GM12878 (cell line): ENCODE results near the gene PDE4DIP. TPM values are rescaled to one million over a fixed set of nuclear protein-coding genes. Genes with fewer than 3 reads are reported as not detected.
"Not testable (repeated sequence)": the region's sequence is repeated elsewhere in the genome, so short reads cannot be mapped to it uniquely, and the experiment has no call there.

ENCODE experiments used
- ATAC-seq: fragments of 200-7000 bp; cut with Tn5 transposase; 3 replicates; pipeline ENCODE4 v1.9.1; 2020; ENCODE audit warnings: mild to moderate bottlenecking, moderate library complexity
- BruUV-seq: library from RNA; stranded (reverse); fragments of 400-500 nt; replicated peaks from 2 replicates; lab custom pipeline; 2021; lab: Mats Ljungman, UMichigan
- CTCF ChIA-PET: fragments of 300-600 bp; sonication (Branson Sonifier 250); formaldehyde crosslinking; extraction: SDS; loops from one replicate; lab custom pipeline; 2021; ENCODE audit warnings: inconsistent platforms; lab: Yijun Ruan, JAX
- POLR2A ChIA-PET: fragments of 350-600 bp; formaldehyde crosslinking; extraction: SDS; loops from one replicate; lab custom pipeline; 2021; ENCODE audit warnings: inconsistent platforms; lab: Charles Lee
- RAD21 ChIA-PET: fragments of 300-600 bp; sonication (Branson Sonifier 250); formaldehyde crosslinking; loops from one replicate; lab custom pipeline; 2023; ENCODE audit warnings: antibody characterized with exemption; ENCODE audit not compliant: unreplicated experiment; lab: Charles Lee
- SMC1A ChIA-PET: fragments of 300-600 bp; sonication (Branson Sonifier 250); formaldehyde crosslinking; loops from one replicate; lab custom pipeline; 2023; ENCODE audit not compliant: unreplicated experiment, uncharacterized antibody; lab: Charles Lee
- DNase-seq: peaks from one replicate; pipeline ENCODE4 v3.0.0-alpha.2; 2011; ENCODE audit warnings: low read depth, low spot score
- FAIRE-seq: peaks from 3 replicates; lab custom pipeline; 2011; peaks lifted over from hg19 to GRCh38; lab: Jason Lieb, UNC
- H2AFZ ChIP-seq: 2 replicates; pipeline ENCODE4 v1.6.0; 2011; ENCODE audit warnings: low read depth, low read length, control low read depth; ENCODE audit not compliant: control insufficient read depth
- H3K27ac ChIP-seq: 2 replicates; pipeline ENCODE4 v1.5.1; 2011; ENCODE audit warnings: control low read depth; ENCODE audit not compliant: control insufficient read depth, insufficient read depth
- H3K27me3 ChIP-seq, 2 experiments: replicated peaks in 1 of 2; 2 replicates each; pipeline versions ENCODE4 v1.6.0 to v1.6.1; 2011; ENCODE audit warnings: low read length in 1 of 2; ENCODE audit not compliant: control insufficient read depth in 2 of 2, insufficient read depth in 2 of 2
- H3K36me3 ChIP-seq, 2 experiments: 2 replicates each; pipeline ENCODE4 v1.5.1; 2011; ENCODE audit warnings: low read length in 1 of 2; ENCODE audit not compliant: control insufficient read depth in 2 of 2, insufficient read depth in 2 of 2
- H3K4me1 ChIP-seq: 2 replicates; pipeline ENCODE4 v1.6.1; 2011; ENCODE audit warnings: mild to moderate bottlenecking, low read length, moderate library complexity, mixed read lengths; ENCODE audit not compliant: control insufficient read depth, insufficient read depth
- H3K4me2 ChIP-seq: 2 replicates; pipeline ENCODE4 v1.6.0; 2011; ENCODE audit warnings: control low read depth; ENCODE audit not compliant: control insufficient read depth, insufficient read depth
- H3K4me3 ChIP-seq: fragments of 200-600 bp; sonication (generic); 2 replicates; pipeline ENCODE4 v1.5.1; 2016
- H3K79me2 ChIP-seq: 2 replicates; pipeline ENCODE4 v1.6.0; 2011; ENCODE audit warnings: low read length; ENCODE audit not compliant: control insufficient read depth, insufficient read depth
- H3K9ac ChIP-seq: 2 replicates; pipeline ENCODE4 v1.8.0; 2011; ENCODE audit warnings: low read length, control low read depth, mixed read lengths; ENCODE audit not compliant: control insufficient read depth, insufficient read depth
- H3K9me3 ChIP-seq: replicated peaks from 3 replicates; pipeline ENCODE4 v1.5.1; 2011; ENCODE audit warnings: mild to moderate bottlenecking, low read length; ENCODE audit not compliant: control insufficient read depth, insufficient read depth
- H4K20me1 ChIP-seq: 2 replicates; pipeline ENCODE4 v1.6.0; 2011; ENCODE audit not compliant: control insufficient read depth, insufficient read depth
- WGBS: methylation state at CpG from one replicate; pipeline ENCODE4 v1.1.6; 2016; ENCODE audit warnings: low lambda C conversion rate; ENCODE audit not compliant: insufficient replicate concordance, insufficient coverage; ENCODE audit errors: missing lambda C conversion rate; 5-methylcytosine and 5-hydroxymethylcytosine counted together
- in situ Hi-C: fragments of 300-500 bp; cut with MboI; formaldehyde crosslinking; loops from 9 replicates; pipeline ENCODE4 v1.14.3; 2018; ENCODE audit warnings: mixed read lengths
- intact Hi-C: fragments of 100-400 bp; cut with micrococcal nuclease; formaldehyde crosslinking; loops from one replicate; pipeline ENCODE4 v1.14.2; 2022; ENCODE audit not compliant: unreplicated experiment
- polyA plus RNA-seq, 11 experiments: library from polyadenylated mRNA; depleted of rRNA in 4 of 11; unstranded in 6 of 11; stranded (reverse) in 5 of 11; fragments of >200 nt; fragmentation: Nextera tagmentation in 4 of 11; fragmentation: Illumina TruSeq in 1 of 11; extraction: Ambion mirVana in 4 of 11; extraction: Trizol in 1 of 11; gene quantifications; 1 replicate in 1 of 11; 2 replicates in 10 of 11; pipeline versions ENCODE4 v1.2.1 to v1.2.3, GENCODE V29; 2011 to 2016; ENCODE audit warnings: inconsistent platforms in 2 of 11, missing spikeins in 2 of 11, low read depth in 1 of 11
- total RNA-seq, 4 experiments: library from RNA; depleted of rRNA in 3 of 4; stranded (reverse); fragments of >200 nt in 3 of 4; fragmentation: Illumina TruSeq in 1 of 4; extraction: Trizol in 1 of 4; gene quantifications; 2 replicates each; pipeline versions ENCODE4 v1.2.1 to v1.2.3, GENCODE V29; 2013 to 2021

PDE4DIP gene
- total and polyA plus RNA-seq, 10 of the 15 experiments (the other 5 are each of a cell fraction or from before 2014, with no cell fraction given), result 3.5 to 9.0 (median 5.4) TPM

DNA sequence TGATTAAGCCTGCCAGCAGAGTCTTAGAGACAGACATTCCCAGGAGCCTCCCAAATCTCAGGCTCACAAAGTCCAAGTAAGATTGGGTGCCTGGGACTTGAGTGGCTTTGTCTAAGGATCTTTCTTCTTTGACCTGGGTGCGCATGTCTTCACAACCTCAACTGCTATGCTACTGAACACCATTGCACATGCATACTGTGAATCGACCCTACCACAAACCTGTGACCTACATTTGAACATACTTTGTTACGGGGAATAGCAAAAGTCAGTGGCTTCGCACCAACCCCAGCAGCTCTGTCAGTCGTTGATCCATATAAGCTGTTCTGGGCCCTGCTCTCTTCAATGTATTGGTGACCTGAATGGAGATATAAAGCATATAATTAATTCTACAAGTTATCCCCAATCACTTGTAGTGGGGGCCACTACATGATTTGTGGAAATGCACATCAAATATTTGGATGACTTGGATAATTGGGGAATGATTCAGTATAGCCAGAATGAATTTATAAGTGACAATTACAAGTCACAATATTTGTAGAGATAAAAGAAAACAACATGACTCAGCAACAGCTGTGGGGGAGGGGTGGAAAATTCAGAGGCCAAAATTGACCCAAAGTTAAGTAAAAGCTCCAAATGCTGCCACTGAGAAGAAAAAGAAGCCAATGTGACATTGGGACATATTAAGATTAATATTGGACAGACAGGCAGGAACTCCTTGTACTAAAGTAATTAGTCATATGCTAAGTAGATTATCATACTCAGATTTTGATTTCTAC, 152.4 kb downstream of the PDE4DIP start:
- H3K79me2 ChIP-seq, H3K27ac ChIP-seq, H3K27me3 ChIP-seq, H3K4me1 ChIP-seq, H3K9ac ChIP-seq, H4K20me1 ChIP-seq, SMC1A ChIA-PET, in situ Hi-C loops, H3K4me3 ChIP-seq, CTCF ChIA-PET, FAIRE-seq, DNase-seq, H3K4me2 ChIP-seq, BruUV-seq, RAD21 ChIA-PET, ATAC-seq, intact Hi-C loops, H3K36me3 ChIP-seq, POLR2A ChIA-PET, H2AFZ ChIP-seq, H3K9me3 ChIP-seq: not testable (repeated sequence)
- 61% methylated on average over 4 of the region's 5 CpGs for WGBS

- H3K27ac ChIP-seq, SMC1A ChIA-PET, H3K4me1 ChIP-seq, H3K36me3 ChIP-seq, FAIRE-seq, H3K27me3 ChIP-seq, H3K79me2 ChIP-seq, DNase-seq, H3K4me3 ChIP-seq, H3K9ac ChIP-seq, H3K9me3 ChIP-seq, ATAC-seq, BruUV-seq, H3K4me2 ChIP-seq, CTCF ChIA-PET, intact Hi-C loops, H4K20me1 ChIP-seq, H2AFZ ChIP-seq, RAD21 ChIA-PET, in situ Hi-C loops, POLR2A ChIA-PET: not testable (repeated sequence)
- 82% methylated on average over 2 of the region's 6 CpGs for WGBS
These were observed 153.2 kb downstream of the PDE4DIP start for GRCh38 chr1:148997405-148997804.

- H3K4me2 ChIP-seq, SMC1A ChIA-PET, H4K20me1 ChIP-seq, FAIRE-seq, RAD21 ChIA-PET, H3K9ac ChIP-seq, in situ Hi-C loops, H3K79me2 ChIP-seq, BruUV-seq, H3K4me1 ChIP-seq, H3K9me3 ChIP-seq, POLR2A ChIA-PET, H3K27ac ChIP-seq, H3K36me3 ChIP-seq, H3K27me3 ChIP-seq, ATAC-seq, H2AFZ ChIP-seq, DNase-seq, intact Hi-C loops, CTCF ChIA-PET, H3K4me3 ChIP-seq: not testable (repeated sequence)
- 0% methylated on average over 1 of the region's 8 CpGs for WGBS
These were observed 158.4 kb downstream of the PDE4DIP start for GRCh38 chr1:149002664-149003063.

- H3K27me3 ChIP-seq, CTCF ChIA-PET, in situ Hi-C loops, intact Hi-C loops, FAIRE-seq, SMC1A ChIA-PET, H2AFZ ChIP-seq, H3K4me3 ChIP-seq, DNase-seq, H3K4me2 ChIP-seq, H3K9ac ChIP-seq, BruUV-seq, POLR2A ChIA-PET, ATAC-seq, H3K9me3 ChIP-seq, H3K27ac ChIP-seq, H4K20me1 ChIP-seq, RAD21 ChIA-PET, H3K4me1 ChIP-seq, H3K79me2 ChIP-seq, H3K36me3 ChIP-seq: not testable (repeated sequence)
- no CpG with 5 or more reads among the region's 4 CpGs for WGBS
These were observed 164.1 kb downstream of the PDE4DIP start for GRCh38 chr1:149008326-149008725.
